K562 (cell line): Measurements from ENCODE around the gene BDNF.

ENCODE experiments used
- ATF7 ChIP-seq: fragments of 450-650 bp; IDR thresholded peaks from 2 replicates; pipeline ENCODE4 v1.7.1; 2014; ENCODE audit warnings: mild to moderate bottlenecking, moderate library complexity
- BDP1 ChIP-seq: IDR thresholded peaks from 3 replicates; pipeline ENCODE4 v1.6.1; 2011; ENCODE audit not compliant: insufficient read length, insufficient read depth
- PHF20 ChIP-seq: fragments of 450-650 bp; IDR thresholded peaks from 2 replicates; pipeline ENCODE4 v1.6.1; 2018; ENCODE audit not compliant: partially characterized antibody
- POLR2H ChIP-seq: IDR thresholded peaks from 2 replicates; pipeline ENCODE4 v1.6.1; 2016; ENCODE audit warnings: missing genetic modification characterization, low read depth, mild to moderate bottlenecking, control low read depth, missing compliant biosample characterization, moderate library complexity
- ZNF134 ChIP-seq: fragments of 250-450 bp; sonication (Bioruptor Pico); conservative IDR thresholded peaks from 2 replicates; pipeline ENCODE4 v1.4.0; 2020
- ZNF77 ChIP-seq: fragments of 250-450 bp; sonication (Bioruptor Pico); IDR thresholded peaks from 2 replicates; pipeline ENCODE4 v1.5.0; 2020
- TF ChIP-seq, protein P1 (sequence below), 3 experiments: IDR thresholded peaks in 2 of 3; conservative IDR thresholded peaks in 1 of 3; 2 replicates each; pipeline ENCODE4 v1.5.1; 2011 to 2012; ENCODE audit warnings: low read length in 3 of 3, mild to moderate bottlenecking in 3 of 3, control low read depth in 2 of 3, improper control_type of control experiment in 1 of 3, inconsistent platforms in 1 of 3, low read depth in 1 of 3, mixed read lengths in 1 of 3, moderate library complexity in 1 of 3; ENCODE audit not compliant: insufficient read depth in 2 of 3

DNA sequence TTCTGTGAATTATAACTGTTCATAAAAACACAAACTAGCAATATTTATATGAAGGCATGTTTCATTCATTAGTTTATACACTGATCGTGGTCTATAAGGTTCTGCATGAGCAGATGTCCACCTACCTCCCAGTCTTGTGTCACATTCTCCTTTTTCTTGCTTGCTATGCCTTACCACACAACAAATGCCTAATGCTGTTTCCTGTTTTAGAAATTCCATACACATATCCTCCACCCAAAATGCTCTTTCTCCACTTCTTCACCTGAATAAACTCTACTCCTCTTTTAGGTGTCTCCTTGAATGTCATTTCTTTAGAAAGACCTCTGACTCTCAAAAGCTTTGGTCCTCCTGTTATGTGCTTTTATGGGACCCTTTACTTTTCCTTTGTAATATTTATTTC lies 88.9 kb downstream of the BDNF start:
- TF ChIP-seq ZNF134 (CRISPR knock-in tag) (no peak), POLR2H (tag) (no peak), BDP1 (no peak), ZNF77 (CRISPR knock-in tag) (no peak), PHF20 (no peak), ATF7 (no peak)
- TF ChIP-seq, protein P1, sequence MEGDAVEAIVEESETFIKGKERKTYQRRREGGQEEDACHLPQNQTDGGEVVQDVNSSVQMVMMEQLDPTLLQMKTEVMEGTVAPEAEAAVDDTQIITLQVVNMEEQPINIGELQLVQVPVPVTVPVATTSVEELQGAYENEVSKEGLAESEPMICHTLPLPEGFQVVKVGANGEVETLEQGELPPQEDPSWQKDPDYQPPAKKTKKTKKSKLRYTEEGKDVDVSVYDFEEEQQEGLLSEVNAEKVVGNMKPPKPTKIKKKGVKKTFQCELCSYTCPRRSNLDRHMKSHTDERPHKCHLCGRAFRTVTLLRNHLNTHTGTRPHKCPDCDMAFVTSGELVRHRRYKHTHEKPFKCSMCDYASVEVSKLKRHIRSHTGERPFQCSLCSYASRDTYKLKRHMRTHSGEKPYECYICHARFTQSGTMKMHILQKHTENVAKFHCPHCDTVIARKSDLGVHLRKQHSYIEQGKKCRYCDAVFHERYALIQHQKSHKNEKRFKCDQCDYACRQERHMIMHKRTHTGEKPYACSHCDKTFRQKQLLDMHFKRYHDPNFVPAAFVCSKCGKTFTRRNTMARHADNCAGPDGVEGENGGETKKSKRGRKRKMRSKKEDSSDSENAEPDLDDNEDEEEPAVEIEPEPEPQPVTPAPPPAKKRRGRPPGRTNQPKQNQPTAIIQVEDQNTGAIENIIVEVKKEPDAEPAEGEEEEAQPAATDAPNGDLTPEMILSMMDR (IDR thresholded peaks at IDR 0.05 in 2 of 3, conservative IDR thresholded peaks at IDR 0.05 in 1 of 3; ENCODE audit: insufficient read depth in 2 of 3, low read depth in 1 of 3, low read length in 3 of 3) = no peak
